Neural progenitor cell (in vitro differentiated cells): ENCODE results near the gene TNIP1.

ENCODE experiments used
- EZH2 ChIP-seq: fragments of 200-600 bp; sonication (generic); IDR thresholded peaks from 2 replicates; pipeline ENCODE4 v1.6.1; 2017; ENCODE audit warnings: antibody characterized with exemption, mild to moderate bottlenecking, moderate library complexity
- EZH2phosphoT487 ChIP-seq: fragments of 200-600 bp; sonication (generic); IDR thresholded peaks from 2 replicates; pipeline ENCODE4 v1.6.1; 2017; ENCODE audit warnings: antibody characterized with exemption
- TF ChIP-seq, protein P1 (sequence below): fragments of 200-600 bp; sonication (generic); IDR thresholded peaks from 2 replicates; pipeline ENCODE4 v1.5.1; 2017; ENCODE audit warnings: antibody characterized with exemption, mild to moderate bottlenecking

DNA sequence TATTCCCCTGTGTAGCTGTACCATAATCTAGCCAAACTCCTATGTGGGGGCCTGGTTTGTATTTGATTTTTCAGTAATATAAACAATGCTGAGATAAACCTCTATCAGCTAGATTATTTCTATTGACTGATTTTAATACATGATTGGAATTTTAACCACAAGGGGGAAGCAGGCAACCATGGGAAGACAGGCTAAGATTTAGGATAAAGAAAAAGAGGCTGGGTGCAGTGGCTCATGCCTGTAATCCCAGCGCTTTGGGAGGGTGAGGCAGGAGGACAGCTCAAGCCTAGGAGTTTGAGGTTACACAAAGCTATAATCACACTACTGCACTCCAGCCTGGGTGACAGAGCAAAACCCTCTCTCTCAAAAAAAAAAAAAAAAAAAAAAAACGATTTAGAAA is 78.6 kb downstream of the TNIP1 start:
- TF ChIP-seq, protein P1, sequence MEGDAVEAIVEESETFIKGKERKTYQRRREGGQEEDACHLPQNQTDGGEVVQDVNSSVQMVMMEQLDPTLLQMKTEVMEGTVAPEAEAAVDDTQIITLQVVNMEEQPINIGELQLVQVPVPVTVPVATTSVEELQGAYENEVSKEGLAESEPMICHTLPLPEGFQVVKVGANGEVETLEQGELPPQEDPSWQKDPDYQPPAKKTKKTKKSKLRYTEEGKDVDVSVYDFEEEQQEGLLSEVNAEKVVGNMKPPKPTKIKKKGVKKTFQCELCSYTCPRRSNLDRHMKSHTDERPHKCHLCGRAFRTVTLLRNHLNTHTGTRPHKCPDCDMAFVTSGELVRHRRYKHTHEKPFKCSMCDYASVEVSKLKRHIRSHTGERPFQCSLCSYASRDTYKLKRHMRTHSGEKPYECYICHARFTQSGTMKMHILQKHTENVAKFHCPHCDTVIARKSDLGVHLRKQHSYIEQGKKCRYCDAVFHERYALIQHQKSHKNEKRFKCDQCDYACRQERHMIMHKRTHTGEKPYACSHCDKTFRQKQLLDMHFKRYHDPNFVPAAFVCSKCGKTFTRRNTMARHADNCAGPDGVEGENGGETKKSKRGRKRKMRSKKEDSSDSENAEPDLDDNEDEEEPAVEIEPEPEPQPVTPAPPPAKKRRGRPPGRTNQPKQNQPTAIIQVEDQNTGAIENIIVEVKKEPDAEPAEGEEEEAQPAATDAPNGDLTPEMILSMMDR: peak; percentile 62
- TF ChIP-seq EZH2: no peak
- TF ChIP-seq EZH2phosphoT487: no peak
